ENCODE results near the gene CEP120. TPM values are rescaled to one million over a fixed set of nuclear protein-coding genes. Genes with fewer than 3 reads are reported as not detected.
"Not testable (repeated sequence)": the region's sequence is repeated elsewhere in the genome, so short reads cannot be mapped to it uniquely, and the experiment has no call there.

The CEP120 gene
- total and polyA plus RNA-seq, 8 donors, result 3.5 to 27.5 (median 4.9) TPM

DNA sequence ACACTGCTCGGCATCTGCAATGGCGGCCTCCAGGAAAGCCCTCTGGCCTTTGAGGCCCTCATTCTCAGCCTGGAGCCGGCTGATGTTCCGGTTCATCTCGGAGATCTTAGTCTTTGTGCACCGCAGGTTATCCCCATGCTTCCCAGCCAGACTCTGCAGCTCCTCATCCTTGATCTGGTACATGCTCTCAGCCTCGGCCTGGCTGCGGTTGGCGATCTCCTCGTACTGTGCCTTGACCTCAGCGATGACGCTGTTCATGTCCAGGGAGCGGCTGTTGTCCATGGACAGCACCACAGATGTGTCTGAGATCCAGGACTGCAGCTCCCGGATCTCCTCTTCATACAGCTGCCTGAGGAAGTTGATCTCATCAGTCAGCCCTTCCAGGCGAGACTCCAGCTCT lies 21.9 kb downstream of the CEP120 start:
- H3K36me3 ChIP-seq, result peaks cover 15 to 89% (median 86%) of the 10 kb centered on the region in 4 donors
- H3K27me3 ChIP-seq, result no peaks in the 10 kb centered on the region
- TF ChIP-seq POLR2A (IDR thresholded peaks at IDR 0.05), result no peak
- H3K4me1 ChIP-seq, result peaks cover 0 to 4% (median 0%) of the 10 kb centered on the region in 4 donors
- 91 to 98% (median 95%) methylated on average over 12 to 15 of the region's 15 CpGs for WGBS, 5 donors
- H3K4me3 ChIP-seq, result no peak overlapping the region
- no peak overlapping the region for H3K27ac ChIP-seq
- intact Hi-C loops (cut with DNase I; ENCODE audit: low total_unique reads), result no loop called here
- DNase-seq, result no peak
- no peaks in the 10 kb centered on the region for H3K9me3 ChIP-seq

GRCh38 chr5:123400870-123401291 lies 22.3 kb downstream of the CEP120 start:
- H3K27me3 ChIP-seq, result not testable (repeated sequence)
- WGBS, 5 donors, result 95 to 98% (median 96%) methylated on average over 20 to 23 of the region's 23 CpGs

DNA sequence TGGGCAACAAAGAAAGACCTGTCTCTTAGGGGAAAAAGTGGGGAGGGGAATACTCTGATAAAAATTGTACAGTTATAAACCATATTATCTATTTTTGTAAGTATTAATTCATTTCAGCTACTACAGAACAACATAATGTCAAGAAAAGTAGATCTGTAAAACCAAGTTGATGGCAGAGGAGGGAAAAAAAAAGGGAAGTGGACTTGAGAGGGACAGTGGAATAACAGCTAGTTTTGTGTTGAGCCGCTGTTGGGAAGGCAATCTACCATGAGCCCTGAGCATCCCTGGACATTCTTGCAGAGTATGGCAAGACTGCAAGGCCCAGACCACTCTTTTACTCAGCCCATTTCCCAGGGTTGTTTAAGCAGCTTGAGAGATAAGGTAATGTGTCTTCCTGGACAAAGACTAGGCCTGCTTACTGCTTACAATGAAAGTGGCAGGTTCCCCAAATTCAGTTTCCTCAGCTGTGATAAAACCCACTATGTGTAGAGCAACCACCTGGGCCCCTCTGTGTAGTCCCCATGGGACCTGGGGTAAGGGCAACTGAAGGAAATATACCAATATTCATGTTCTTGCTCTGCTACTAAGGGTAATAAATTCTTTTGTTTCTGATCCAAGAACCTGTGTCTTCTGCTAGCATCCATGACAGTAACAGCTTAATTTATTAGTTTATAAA lies 25.0 kb downstream of the CEP120 start:
- no peak for TF ChIP-seq POLR2AphosphoS5 (IDR thresholded peaks at IDR 0.05)
- no peaks in the 10 kb centered on the region for H3K27me3 ChIP-seq
- H3K27ac ChIP-seq, result no peak overlapping the region
- H3K4me1 ChIP-seq, result no peaks in the 10 kb centered on the region
- intact Hi-C loops (cut with DNase I; ENCODE audit: low total_unique reads), result no loop called here
- no peaks in the 10 kb centered on the region for H3K9me3 ChIP-seq
- 93 to 100% (median 96%) methylated on average over 1 of the region's 1 CpG for WGBS, 5 donors
- no peak for DNase-seq
- no peak overlapping the region for H3K4me3 ChIP-seq
- H3K36me3 ChIP-seq, result peaks cover 15 to 82% (median 77%) of the 10 kb centered on the region in 4 donors

More at GRCh38 chr5:123400870-123401291, 22.3 kb downstream of the CEP120 start:
- H3K36me3 ChIP-seq, result peaks cover 15 to 92% (median 89%) of the 10 kb centered on the region in 4 donors
- H3K4me1 ChIP-seq; H3K4me3 ChIP-seq; intact Hi-C loops (cut with DNase I; ENCODE audit: low total_unique reads); DNase-seq; H3K9me3 ChIP-seq; H3K27ac ChIP-seq: not testable (repeated sequence)

- H3K9me3 ChIP-seq, result no peaks in the 10 kb centered on the region
- H3K4me3 ChIP-seq, result no peak overlapping the region
- DNase-seq, result no peak
- H3K4me1 ChIP-seq, result no peaks in the 10 kb centered on the region
- no peak for TF ChIP-seq EP300 (IDR thresholded peaks at IDR 0.05)
- no peak for TF ChIP-seq CTCF (IDR thresholded peaks at IDR 0.05)
- no peak for TF ChIP-seq POLR2A (IDR thresholded peaks at IDR 0.05)
- no peak for TF ChIP-seq POLR2AphosphoS5 (IDR thresholded peaks at IDR 0.05)
- peaks cover 15 to 82% (median 77%) of the 10 kb centered on the region in 4 donors for H3K36me3 ChIP-seq
- no peaks in the 10 kb centered on the region for H3K27me3 ChIP-seq
- WGBS, 5 donors, result 71 to 91% (median 87%) methylated on average over 3 of the region's 3 CpGs
- intact Hi-C loops (cut with DNase I; ENCODE audit: low total_unique reads), result no loop called here
- no peak overlapping the region for H3K27ac ChIP-seq
Measured at GRCh38 chr5:123397538-123397937, 25.7 kb downstream of the CEP120 start.

GRCh38 chr5:123391009-123391408 lies 32.2 kb downstream of the CEP120 start:
- TF ChIP-seq POLR2A (IDR thresholded peaks at IDR 0.05) (no peak), CTCF (IDR thresholded peaks at IDR 0.05) (no peak), POLR2AphosphoS5 (IDR thresholded peaks at IDR 0.05) (no peak), EP300 (IDR thresholded peaks at IDR 0.05) (no peak)
- Histone ChIP-seq H3K27me3 (no peaks in the 10 kb centered on the region), H3K27ac (no peak overlapping the region), H3K36me3 (peaks cover 3 to 83% (median 66%) of the 10 kb centered on the region in 4 donors), H3K4me3 (no peak overlapping the region), H3K9me3 (no peaks in the 10 kb centered on the region), H3K4me1 (no peaks in the 10 kb centered on the region)
- WGBS, 5 donors, result 76 to 96% (median 90%) methylated on average over 1 of the region's 1 CpG
- DNase-seq, result no peak
- intact Hi-C loops (cut with DNase I; ENCODE audit: low total_unique reads), result no loop called here

GRCh38 chr5:123389794-123390193 lies 33.4 kb downstream of the CEP120 start:
- no peak for DNase-seq
- no peak overlapping the region for H3K27ac ChIP-seq
- no peak overlapping the region for H3K4me3 ChIP-seq
- intact Hi-C loops (cut with DNase I; ENCODE audit: low total_unique reads), result no loop called here
- TF ChIP-seq POLR2A (IDR thresholded peaks at IDR 0.05), result no peak
- no peak for TF ChIP-seq POLR2AphosphoS5 (IDR thresholded peaks at IDR 0.05)
- TF ChIP-seq CTCF (IDR thresholded peaks at IDR 0.05), result no peak
- TF ChIP-seq EP300 (IDR thresholded peaks at IDR 0.05), result no peak
- peaks cover 3 to 85% (median 74%) of the 10 kb centered on the region in 4 donors for H3K36me3 ChIP-seq
- no peaks in the 10 kb centered on the region for H3K4me1 ChIP-seq
- H3K9me3 ChIP-seq, result no peaks in the 10 kb centered on the region
- H3K27me3 ChIP-seq, result no peaks in the 10 kb centered on the region
